ENCODE data around the gene LZTR1. TPM values are rescaled to one million over a fixed set of nuclear protein-coding genes. Genes with fewer than 3 reads are reported as not detected.

The LZTR1 gene
- total and polyA plus RNA-seq, 2 donors (not counting 3 experiments of a cell fraction or from before 2014, with no cell fraction given) = 56.6 to 86.8 TPM

DNA sequence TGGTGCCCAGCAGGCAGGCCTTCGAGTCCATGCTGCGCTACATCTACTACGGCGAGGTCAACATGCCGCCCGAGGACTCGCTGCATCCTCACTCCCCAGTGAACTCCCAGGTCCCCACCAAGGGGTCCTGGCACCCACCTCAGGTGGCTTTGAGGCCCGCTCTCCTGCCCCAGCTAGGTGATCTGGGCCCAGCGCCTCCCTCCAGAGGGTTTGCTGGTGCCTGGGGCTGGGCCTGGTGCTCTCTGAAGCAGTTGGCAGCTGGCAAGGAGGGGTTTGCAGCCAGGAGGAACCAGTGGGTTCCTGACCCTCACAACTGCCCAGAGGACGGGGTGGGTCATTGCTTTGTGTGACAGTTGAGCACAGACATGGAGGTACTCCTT, 13.9 kb downstream of the LZTR1 start:
- no TSS peak for BruUV-seq (replicated peaks)
- DNase-seq (ENCODE audit: low read depth, low spot score) (no peak), FAIRE-seq (no peak)
- Histone ChIP-seq H3K79me2 (ENCODE audit: control insufficient read depth, insufficient read depth, low read length) (peaks cover 12% of the 10 kb centered on the region), H3K4me3 (replicated peaks in 1 of 3; ENCODE audit: insufficient read depth in 1 of 3, low read depth in 1 of 3, low read length in 3 of 3) (no peak overlapping the region), H3K27ac (ENCODE audit: insufficient read depth, low read depth, low read length) (no peak overlapping the region), H4K20me1 (replicated peaks; ENCODE audit: control insufficient read depth, extremely low read depth, insufficient read depth, low read length) (no peaks in the 10 kb centered on the region), H2AFZ (ENCODE audit: low read depth, low read length) (no peak overlapping the region), H3K36me3 (ENCODE audit: control insufficient read depth in 2 of 2, extremely low read depth in 1 of 2, insufficient read depth in 2 of 2, low read length in 2 of 2) (peaks cover 5 to 34% of the 10 kb centered on the region in 2 experiments), H3K4me1 (ENCODE audit: control insufficient read depth, extremely low read depth, insufficient read depth, low read length) (peaks cover 10% of the 10 kb centered on the region), H3K9ac (replicated peaks; ENCODE audit: extremely low read depth, insufficient read depth, low read length) (no peak overlapping the region), H3K27me3 (ENCODE audit: control insufficient read depth in 2 of 2, insufficient read depth in 2 of 2, low read length in 2 of 2) (no peaks in the 10 kb centered on the region), H3K9me3 (replicated peaks; ENCODE audit: control insufficient read depth, insufficient read depth, low read length) (no peaks in the 10 kb centered on the region), H3K4me2 (ENCODE audit: insufficient read depth, low read length) (no peak overlapping the region), H3K9me1 (replicated peaks; ENCODE audit: control insufficient read depth, extremely low read depth, insufficient read depth, low read length) (no peaks in the 10 kb centered on the region)
- TF ChIP-seq GATA2 (IDR thresholded peaks at IDR 0.05; ENCODE audit: insufficient read depth, insufficient read length, low read depth, low read length) (no peak), POLR2A (IDR thresholded peaks at IDR 0.05; ENCODE audit: low read depth, low read length) (no peak), FOS (IDR thresholded peaks at IDR 0.05; ENCODE audit: borderline replicate concordance, insufficient read depth, low read length) (no peak), MYC (IDR thresholded peaks at IDR 0.05; ENCODE audit: low read depth, low read length) (no peak), EZH2 (IDR thresholded peaks at IDR 0.05; ENCODE audit: borderline replicate concordance, low read depth, low read length, severe bottlenecking) (no peak), POLR2AphosphoS5 (IDR thresholded peaks at IDR 0.05; ENCODE audit: insufficient read depth, low read depth, low read length) (no peak), JUN (IDR thresholded peaks at IDR 0.05; ENCODE audit: borderline replicate concordance, insufficient read depth, insufficient read length, low read depth) (no peak)
- TF ChIP-seq, protein P1, sequence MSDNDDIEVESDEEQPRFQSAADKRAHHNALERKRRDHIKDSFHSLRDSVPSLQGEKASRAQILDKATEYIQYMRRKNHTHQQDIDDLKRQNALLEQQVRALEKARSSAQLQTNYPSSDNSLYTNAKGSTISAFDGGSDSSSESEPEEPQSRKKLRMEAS (IDR thresholded peaks at IDR 0.05; ENCODE audit: insufficient read depth, insufficient read length) = no peak
- TF ChIP-seq, protein P2, sequence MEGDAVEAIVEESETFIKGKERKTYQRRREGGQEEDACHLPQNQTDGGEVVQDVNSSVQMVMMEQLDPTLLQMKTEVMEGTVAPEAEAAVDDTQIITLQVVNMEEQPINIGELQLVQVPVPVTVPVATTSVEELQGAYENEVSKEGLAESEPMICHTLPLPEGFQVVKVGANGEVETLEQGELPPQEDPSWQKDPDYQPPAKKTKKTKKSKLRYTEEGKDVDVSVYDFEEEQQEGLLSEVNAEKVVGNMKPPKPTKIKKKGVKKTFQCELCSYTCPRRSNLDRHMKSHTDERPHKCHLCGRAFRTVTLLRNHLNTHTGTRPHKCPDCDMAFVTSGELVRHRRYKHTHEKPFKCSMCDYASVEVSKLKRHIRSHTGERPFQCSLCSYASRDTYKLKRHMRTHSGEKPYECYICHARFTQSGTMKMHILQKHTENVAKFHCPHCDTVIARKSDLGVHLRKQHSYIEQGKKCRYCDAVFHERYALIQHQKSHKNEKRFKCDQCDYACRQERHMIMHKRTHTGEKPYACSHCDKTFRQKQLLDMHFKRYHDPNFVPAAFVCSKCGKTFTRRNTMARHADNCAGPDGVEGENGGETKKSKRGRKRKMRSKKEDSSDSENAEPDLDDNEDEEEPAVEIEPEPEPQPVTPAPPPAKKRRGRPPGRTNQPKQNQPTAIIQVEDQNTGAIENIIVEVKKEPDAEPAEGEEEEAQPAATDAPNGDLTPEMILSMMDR (IDR thresholded peaks at IDR 0.05; ENCODE audit: extremely low read depth in 1 of 2, insufficient read depth in 1 of 2, low read depth in 1 of 2, low read length in 2 of 2) = no peak
- dilution Hi-C loops (cut with MboI; ENCODE audit: extremely low pct_ligation_motif_present, low sequenced_read_pairs) = no loop called here
- ChIA-PET POLR2A (no interaction called here), CTCF (no interaction called here)
- intact Hi-C loops (cut with micrococcal nuclease) = no loop called here

All from endothelial cell of umbilical vein (primary cell).